SIG-M5 treated with dmso at 0.1 percent for 504 hours (cell line): ENCODE results near the gene CSF1.

Experiments used
- DNase-seq: peaks from one replicate; lab custom pipeline; 2025; ENCODE audit not compliant: unreplicated experiment; lab: John Stamatoyannopoulos, UW

The CSF1 gene

GRCh38 chr1:109975718-109976117 is 65.1 kb downstream of the CSF1 start:
- DNase-seq: no peak

- no peak for DNase-seq
These were observed 66.1 kb downstream of the CSF1 start for GRCh38 chr1:109976762-109977161.

- no peak for DNase-seq
These were observed 66.6 kb downstream of the CSF1 start for GRCh38 chr1:109977225-109977624.

- no peak for DNase-seq
These were observed 67.2 kb downstream of the CSF1 start for GRCh38 chr1:109977657-109978378.

- no peak for DNase-seq
These were observed 68.3 kb downstream of the CSF1 start for GRCh38 chr1:109978761-109979488.

GRCh38 chr1:109979489-109980091 is 68.9 kb downstream of the CSF1 start:
- no peak for DNase-seq
